ENCODE measurements around the gene TPI1. TPM values are rescaled to one million over a fixed set of nuclear protein-coding genes. Genes with fewer than 3 reads are reported as not detected.
"Not testable (repeated sequence)": the region's sequence is repeated elsewhere in the genome, so short reads cannot be mapped to it uniquely, and the experiment has no call there.

The TPI1 gene
- total RNA-seq, 4 donors from 2014 or later: 500 to 741 (median 604) TPM

DNA sequence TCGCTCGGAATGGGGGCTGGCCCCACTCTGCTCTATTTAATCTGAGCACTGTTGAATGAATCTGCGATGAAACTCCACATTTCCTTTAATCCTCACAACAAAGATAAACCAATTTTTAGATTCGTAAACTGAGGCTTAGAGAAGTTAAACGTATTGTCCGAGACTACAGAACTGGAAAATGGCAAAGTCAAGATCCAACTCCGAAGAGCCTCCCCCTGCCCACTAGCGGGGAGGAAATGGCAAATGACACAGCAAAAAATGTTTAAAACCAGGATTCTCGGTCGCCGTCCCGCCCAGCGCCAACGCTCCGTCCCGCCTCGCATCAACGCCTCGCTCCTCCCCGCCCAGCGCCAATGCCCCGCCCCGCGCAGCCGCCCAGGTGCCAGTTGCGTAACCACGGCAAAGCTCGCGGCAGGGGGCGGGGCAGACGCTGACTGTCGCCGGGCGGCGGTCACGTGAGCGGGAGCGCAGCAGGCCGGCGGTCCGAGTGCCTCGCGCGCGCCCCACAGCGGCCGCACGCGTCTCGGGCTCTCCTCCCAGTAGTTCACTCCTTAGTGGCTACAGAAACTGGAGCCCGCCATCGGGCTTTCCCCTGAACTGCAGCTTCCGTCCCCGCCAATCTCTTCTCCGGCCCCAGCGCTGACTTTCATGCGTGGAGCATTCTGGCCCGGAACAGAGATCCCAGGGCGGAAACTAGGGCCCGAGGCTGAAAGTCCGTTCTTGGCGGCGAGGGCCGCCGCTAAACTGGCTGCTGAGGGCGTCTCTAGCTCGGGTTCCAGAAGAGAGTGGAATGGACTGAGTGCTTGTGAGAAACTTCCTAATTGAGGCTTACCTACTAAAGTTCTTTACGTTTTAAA is 23.7 kb downstream of the TPI1 start:
- peak overlapping the region; percentile 85 to 92 (median 87) for H3K27ac ChIP-seq
- peak; percentile 53 to 56 for TF ChIP-seq POLR2A (IDR thresholded peaks at IDR 0.05)
- peak; percentile 78 to 94 (median 87) for TF ChIP-seq CTCF (IDR thresholded peaks at IDR 0.05 in 4 of 5, conservative IDR thresholded peaks at IDR 0.05 in 1 of 5)
- peaks cover 10% of the 10 kb centered on the region in 2 donors for H3K4me1 ChIP-seq
- intact Hi-C loops (cut with DNase I; ENCODE audit: low total_unique reads) (loop anchor here (1.0 kb wide), 4 partner anchors 13 to 39 kb away; partner anchors contain the start of genes LRRC23, SPSB2 and USP5), in situ Hi-C loops (cut with MboI; ENCODE audit: low sequenced_read_pairs in 4 of 4) (no loop called here)
- H3K4me3 ChIP-seq: peak overlapping the region; percentile 60 to 83 (median 68)
- H3K27me3 ChIP-seq: no peaks in the 10 kb centered on the region
- no peaks in the 10 kb centered on the region for H3K36me3 ChIP-seq
- no peaks in the 10 kb centered on the region for H3K9me3 ChIP-seq
- DNase-seq (peak; percentile 92 to 95), ATAC-seq (peak; percentile 99)

- ATAC-seq (peak; percentile 3 to 13), DNase-seq (no peak)
- no peaks in the 10 kb centered on the region for H3K27me3 ChIP-seq
- no peaks in the 10 kb centered on the region for H3K36me3 ChIP-seq
- in situ Hi-C loops (cut with MboI; ENCODE audit: low sequenced_read_pairs in 4 of 4) (no loop called here), intact Hi-C loops (cut with DNase I; ENCODE audit: low total_unique reads) (loop anchor here (1.0 kb wide), 4 partner anchors 13 to 39 kb away; partner anchors contain the start of genes LRRC23, SPSB2 and USP5)
- TF ChIP-seq POLR2A (IDR thresholded peaks at IDR 0.05) (no peak), CTCF (IDR thresholded peaks at IDR 0.05 in 4 of 5, conservative IDR thresholded peaks at IDR 0.05 in 1 of 5) (no peak)
- H3K4me3 ChIP-seq: peak overlapping the region; percentile 60 to 83 (median 68)
- H3K4me1 ChIP-seq: peaks cover 10% of the 10 kb centered on the region in 2 donors
- peak overlapping the region; percentile 85 to 92 (median 87) for H3K27ac ChIP-seq
- no peaks in the 10 kb centered on the region for H3K9me3 ChIP-seq
These were observed 24.3 kb downstream of the TPI1 start for GRCh38 chr12:6891646-6892001.

- in situ Hi-C loops (cut with MboI; ENCODE audit: low sequenced_read_pairs in 4 of 4); H3K9me3 ChIP-seq; H3K27ac ChIP-seq; H3K4me3 ChIP-seq; H3K27me3 ChIP-seq; ATAC-seq; H3K36me3 ChIP-seq; intact Hi-C loops (cut with DNase I; ENCODE audit: low total_unique reads); DNase-seq: not testable (repeated sequence)
- peaks cover 10% of the 10 kb centered on the region in 2 donors for H3K4me1 ChIP-seq
These were observed 25.4 kb downstream of the TPI1 start for GRCh38 chr12:6892683-6893082.

- H3K27me3 ChIP-seq: no peaks in the 10 kb centered on the region
- in situ Hi-C loops (cut with MboI; ENCODE audit: low sequenced_read_pairs in 4 of 4): no loop called here
- no peaks in the 10 kb centered on the region for H3K9me3 ChIP-seq
- no peak overlapping the region for H3K4me3 ChIP-seq
- no peak overlapping the region for H3K27ac ChIP-seq
- TF ChIP-seq CTCF (IDR thresholded peaks at IDR 0.05 in 4 of 5, conservative IDR thresholded peaks at IDR 0.05 in 1 of 5): no peak
- DNase-seq (no peak), ATAC-seq (no peak)
- intact Hi-C loops (cut with DNase I; ENCODE audit: low total_unique reads): no loop called here
- peaks cover 10% of the 10 kb centered on the region in 2 donors for H3K4me1 ChIP-seq
- H3K36me3 ChIP-seq: no peaks in the 10 kb centered on the region
These were observed 27.0 kb downstream of the TPI1 start for GRCh38 chr12:6894321-6894720.

GRCh38 chr12:6896846-6897435 is 29.6 kb downstream of the TPI1 start:
- Histone ChIP-seq H3K9me3 (no peaks in the 10 kb centered on the region), H3K36me3 (no peaks in the 10 kb centered on the region), H3K4me3 (no peak overlapping the region), H3K4me1 (no peaks in the 10 kb centered on the region), H3K27ac (no peak overlapping the region), H3K27me3 (no peaks in the 10 kb centered on the region)
- in situ Hi-C loops (cut with MboI; ENCODE audit: low sequenced_read_pairs in 4 of 4) (no loop called here), intact Hi-C loops (cut with DNase I; ENCODE audit: low total_unique reads) (no loop called here)
- TF ChIP-seq POLR2A (IDR thresholded peaks at IDR 0.05) (no peak), CTCF (IDR thresholded peaks at IDR 0.05 in 4 of 5, conservative IDR thresholded peaks at IDR 0.05 in 1 of 5) (no peak)
- no peak for DNase-seq
- no peak for ATAC-seq
